ENCODE results near the gene ARHGAP18.

DNA sequence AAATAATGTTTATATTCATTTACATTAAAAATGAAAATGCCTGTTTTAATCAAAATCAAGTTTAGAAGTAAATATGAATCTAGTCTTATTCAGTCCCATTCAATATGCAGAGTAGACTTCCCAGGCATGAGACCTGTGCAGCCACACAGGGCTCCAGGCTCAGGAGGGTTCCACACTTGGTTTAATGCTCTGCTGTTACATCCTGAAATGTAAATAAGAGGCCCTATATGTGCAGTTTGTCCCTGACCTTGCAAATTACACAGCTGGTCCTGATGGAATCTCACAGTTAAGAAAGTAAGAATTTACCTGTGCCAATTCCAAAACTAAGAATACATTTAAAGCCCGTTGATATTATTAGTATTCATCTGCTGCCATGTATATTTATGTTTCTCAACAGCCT, 79.4 kb downstream of the ARHGAP18 start:
- TF ChIP-seq, protein P1, sequence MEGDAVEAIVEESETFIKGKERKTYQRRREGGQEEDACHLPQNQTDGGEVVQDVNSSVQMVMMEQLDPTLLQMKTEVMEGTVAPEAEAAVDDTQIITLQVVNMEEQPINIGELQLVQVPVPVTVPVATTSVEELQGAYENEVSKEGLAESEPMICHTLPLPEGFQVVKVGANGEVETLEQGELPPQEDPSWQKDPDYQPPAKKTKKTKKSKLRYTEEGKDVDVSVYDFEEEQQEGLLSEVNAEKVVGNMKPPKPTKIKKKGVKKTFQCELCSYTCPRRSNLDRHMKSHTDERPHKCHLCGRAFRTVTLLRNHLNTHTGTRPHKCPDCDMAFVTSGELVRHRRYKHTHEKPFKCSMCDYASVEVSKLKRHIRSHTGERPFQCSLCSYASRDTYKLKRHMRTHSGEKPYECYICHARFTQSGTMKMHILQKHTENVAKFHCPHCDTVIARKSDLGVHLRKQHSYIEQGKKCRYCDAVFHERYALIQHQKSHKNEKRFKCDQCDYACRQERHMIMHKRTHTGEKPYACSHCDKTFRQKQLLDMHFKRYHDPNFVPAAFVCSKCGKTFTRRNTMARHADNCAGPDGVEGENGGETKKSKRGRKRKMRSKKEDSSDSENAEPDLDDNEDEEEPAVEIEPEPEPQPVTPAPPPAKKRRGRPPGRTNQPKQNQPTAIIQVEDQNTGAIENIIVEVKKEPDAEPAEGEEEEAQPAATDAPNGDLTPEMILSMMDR (IDR thresholded peaks at IDR 0.05; ENCODE audit: low read depth, low read length, missing input control): no peak
- no peak for TF ChIP-seq TAF1 (conservative IDR thresholded peaks at IDR 0.05)
- TF ChIP-seq, protein P2, sequence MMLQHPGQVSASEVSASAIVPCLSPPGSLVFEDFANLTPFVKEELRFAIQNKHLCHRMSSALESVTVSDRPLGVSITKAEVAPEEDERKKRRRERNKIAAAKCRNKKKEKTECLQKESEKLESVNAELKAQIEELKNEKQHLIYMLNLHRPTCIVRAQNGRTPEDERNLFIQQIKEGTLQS (IDR thresholded peaks at IDR 0.05): no peak
- no peak for TF ChIP-seq SP1 (IDR thresholded peaks at IDR 0.05)
- TF ChIP-seq, protein P3, sequence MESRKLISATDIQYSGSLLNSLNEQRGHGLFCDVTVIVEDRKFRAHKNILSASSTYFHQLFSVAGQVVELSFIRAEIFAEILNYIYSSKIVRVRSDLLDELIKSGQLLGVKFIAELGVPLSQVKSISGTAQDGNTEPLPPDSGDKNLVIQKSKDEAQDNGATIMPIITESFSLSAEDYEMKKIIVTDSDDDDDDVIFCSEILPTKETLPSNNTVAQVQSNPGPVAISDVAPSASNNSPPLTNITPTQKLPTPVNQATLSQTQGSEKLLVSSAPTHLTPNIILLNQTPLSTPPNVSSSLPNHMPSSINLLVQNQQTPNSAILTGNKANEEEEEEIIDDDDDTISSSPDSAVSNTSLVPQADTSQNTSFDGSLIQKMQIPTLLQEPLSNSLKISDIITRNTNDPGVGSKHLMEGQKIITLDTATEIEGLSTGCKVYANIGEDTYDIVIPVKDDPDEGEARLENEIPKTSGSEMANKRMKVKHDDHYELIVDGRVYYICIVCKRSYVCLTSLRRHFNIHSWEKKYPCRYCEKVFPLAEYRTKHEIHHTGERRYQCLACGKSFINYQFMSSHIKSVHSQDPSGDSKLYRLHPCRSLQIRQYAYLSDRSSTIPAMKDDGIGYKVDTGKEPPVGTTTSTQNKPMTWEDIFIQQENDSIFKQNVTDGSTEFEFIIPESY (IDR thresholded peaks at IDR 0.05): no peak
- TF ChIP-seq GABPA (IDR thresholded peaks at IDR 0.05 in 1 of 2, conservative IDR thresholded peaks at IDR 0.05 in 1 of 2): no peak
- TF ChIP-seq, protein P4, sequence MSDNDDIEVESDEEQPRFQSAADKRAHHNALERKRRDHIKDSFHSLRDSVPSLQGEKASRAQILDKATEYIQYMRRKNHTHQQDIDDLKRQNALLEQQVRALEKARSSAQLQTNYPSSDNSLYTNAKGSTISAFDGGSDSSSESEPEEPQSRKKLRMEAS (IDR thresholded peaks at IDR 0.05): no peak
- TF ChIP-seq RAD21 (IDR thresholded peaks at IDR 0.05): no peak
- no peak for TF ChIP-seq HNF4G (IDR thresholded peaks at IDR 0.05)
- TF ChIP-seq HNF4A (conservative IDR thresholded peaks at IDR 0.05): no peak

Data from liver (tissue), 3 donors.